HepG2 (cell line): ENCODE data around the gene CTSD. TPM values are rescaled to one million over a fixed set of nuclear protein-coding genes. Genes with fewer than 3 reads are reported as not detected.

Source experiments
- AHDC1 ChIP-seq: sonication (generic); formaldehyde crosslinking; IDR thresholded peaks from 2 replicates; pipeline ENCODE4 v1.5.1; 2020; ENCODE audit warnings: mild to moderate bottlenecking, missing genetic modification reagents, borderline replicate concordance
- CENPT ChIP-seq: sonication (generic); formaldehyde crosslinking; IDR thresholded peaks from 2 replicates; pipeline ENCODE4 v1.8.0; 2022; ENCODE audit warnings: low read depth, mild to moderate bottlenecking, moderate library complexity, missing genetic modification reagents
- HNF1A ChIP-seq, 2 experiments: sonication (generic) in 1 of 2; formaldehyde crosslinking in 1 of 2; IDR thresholded peaks; 2 replicates each; pipeline versions ENCODE4 v1.4.0 to v1.6.1; 2016 to 2020; ENCODE audit warnings: borderline replicate concordance in 1 of 2, low read depth in 1 of 2, mild to moderate bottlenecking in 1 of 2, missing genetic modification reagents in 1 of 2
- NR2C2 ChIP-seq: sonication (generic); formaldehyde crosslinking; IDR thresholded peaks from 2 replicates; pipeline ENCODE4 v1.4.0; 2020; ENCODE audit warnings: missing genetic modification reagents, mild to moderate bottlenecking, moderate library complexity, borderline replicate concordance
- POGK ChIP-seq: sonication (generic); formaldehyde crosslinking; conservative IDR thresholded peaks from 2 replicates; pipeline ENCODE4 v1.8.0; 2022; ENCODE audit warnings: mild to moderate bottlenecking, moderate library complexity, missing genetic modification reagents
- SOX6 ChIP-seq, 2 experiments: fragments of 450-650 bp in 1 of 2; sonication (generic) in 1 of 2; formaldehyde crosslinking in 1 of 2; IDR thresholded peaks; 2 replicates each; pipeline versions ENCODE4 v1.4.0 to v1.6.1; 2017 to 2020; ENCODE audit warnings: antibody characterized with exemption in 1 of 2, mild to moderate bottlenecking in 1 of 2, missing genetic modification reagents in 1 of 2
- YY1 ChIP-seq: IDR thresholded peaks from 2 replicates; pipeline ENCODE4 v1.6.1; 2011; ENCODE audit warnings: low read length, low read depth, moderate library complexity, mild to moderate bottlenecking; ENCODE audit not compliant: insufficient read depth, insufficient replicate concordance
- ZNF646 ChIP-seq: sonication (generic); formaldehyde crosslinking; IDR thresholded peaks from 2 replicates; pipeline ENCODE4 v1.9.0; 2021; ENCODE audit warnings: mild to moderate bottlenecking, missing genetic modification reagents
- ZNF747 ChIP-seq: sonication (generic); formaldehyde crosslinking; IDR thresholded peaks from 2 replicates; pipeline ENCODE4 v1.8.1; 2023; ENCODE audit warnings: missing genetic modification reagents, mild to moderate bottlenecking, borderline replicate concordance
- polyA plus RNA-seq, 8 experiments: library from polyadenylated mRNA; depleted of rRNA in 3 of 8; stranded (reverse) in 7 of 8; unstranded in 1 of 8; fragments of >200 nt; fragmentation: Illumina TruSeq in 4 of 8; extraction: Trizol in 4 of 8; gene quantifications; 2 replicates each; pipeline versions ENCODE4 v1.2.1 to v1.2.3, GENCODE V29; 2011 to 2016; ENCODE audit warnings: low read depth in 4 of 8, missing spikeins in 1 of 8, mixed read lengths in 1 of 8; ENCODE audit not compliant: insufficient read depth in 1 of 8
- total RNA-seq, 5 experiments: library from RNA; depleted of rRNA; stranded (reverse); fragments of >200 nt; fragmentation: Illumina TruSeq; extraction: Trizol; gene quantifications; 2 replicates each; pipeline ENCODE4 v1.2.3, GENCODE V29; 2016; ENCODE audit warnings: low read depth in 1 of 5

The CTSD gene
- total and polyA plus RNA-seq, 2 of the 13 experiments (the other 11 are each of a cell fraction or from before 2014, with no cell fraction given), result 143 to 230 TPM

GRCh38 chr11:1768141-1768469 is 4.4 kb upstream of the CTSD start (continued):
- TF ChIP-seq AHDC1 (CRISPR knock-in tag) (no peak), YY1 (no peak), CENPT (CRISPR knock-in tag) (no peak), NR2C2 (no peak), ZNF747 (no peak), SOX6 (IDR thresholded peaks at IDR 0.05) (no peak), SOX6 (CRISPR knock-in tag; IDR thresholded peaks at IDR 0.05) (no peak), ZNF646 (CRISPR knock-in tag) (no peak), HNF1A (IDR thresholded peaks at IDR 0.05; ENCODE audit: low read depth) (no peak), HNF1A (CRISPR knock-in tag; IDR thresholded peaks at IDR 0.05; ENCODE audit: borderline replicate concordance) (no peak), POGK (CRISPR knock-in tag) (no peak)
